ENCODE data around the gene SLC9A4. TPM values are rescaled to one million over a fixed set of nuclear protein-coding genes. Genes with fewer than 3 reads are reported as not detected.

The SLC9A4 gene
- total and polyA plus RNA-seq, 2 donors (not counting 3 experiments of a cell fraction or from before 2014, with no cell fraction given) = not detected

GRCh38 chr2:102502576-102502975 lies 29.6 kb downstream of the SLC9A4 start:
- no peak for FAIRE-seq
- no peaks in the 10 kb centered on the region for H3K9me3 ChIP-seq (replicated peaks; ENCODE audit: control insufficient read depth, insufficient read depth, low read length)
- H3K4me3 ChIP-seq (replicated peaks in 1 of 3; ENCODE audit: insufficient read depth in 1 of 3, low read depth in 1 of 3, low read length in 3 of 3) = no peak overlapping the region
- no peak overlapping the region for H3K27ac ChIP-seq (ENCODE audit: insufficient read depth, low read depth, low read length)
- no TSS peak for BruUV-seq (replicated peaks)
- TF ChIP-seq POLR2AphosphoS5 (IDR thresholded peaks at IDR 0.05; ENCODE audit: insufficient read depth, low read depth, low read length) (no peak), FOS (IDR thresholded peaks at IDR 0.05; ENCODE audit: borderline replicate concordance, insufficient read depth, low read length) (no peak), GATA2 (IDR thresholded peaks at IDR 0.05; ENCODE audit: insufficient read depth, insufficient read length, low read depth, low read length) (no peak), CTCF (IDR thresholded peaks at IDR 0.05; ENCODE audit: extremely low read depth in 1 of 2, insufficient read depth in 1 of 2, low read depth in 1 of 2, low read length in 2 of 2) (no peak), POLR2A (IDR thresholded peaks at IDR 0.05; ENCODE audit: low read depth, low read length) (no peak), MAX (IDR thresholded peaks at IDR 0.05; ENCODE audit: insufficient read depth, insufficient read length) (no peak), EZH2 (IDR thresholded peaks at IDR 0.05; ENCODE audit: borderline replicate concordance, low read depth, low read length, severe bottlenecking) (no peak), JUN (IDR thresholded peaks at IDR 0.05; ENCODE audit: borderline replicate concordance, insufficient read depth, insufficient read length, low read depth) (no peak), MYC (IDR thresholded peaks at IDR 0.05; ENCODE audit: low read depth, low read length) (no peak)
- peaks cover 4 to 17% of the 10 kb centered on the region in 2 experiments for H3K27me3 ChIP-seq (ENCODE audit: control insufficient read depth in 2 of 2, insufficient read depth in 2 of 2, low read length in 2 of 2)
- no peaks in the 10 kb centered on the region for H4K20me1 ChIP-seq (replicated peaks; ENCODE audit: control insufficient read depth, extremely low read depth, insufficient read depth, low read length)
- H2AFZ ChIP-seq (ENCODE audit: low read depth, low read length) = no peak overlapping the region
- CTCF ChIA-PET = no interaction called here
- no peak for DNase-seq (ENCODE audit: low read depth, low spot score)
- no peaks in the 10 kb centered on the region for H3K4me1 ChIP-seq (ENCODE audit: control insufficient read depth, extremely low read depth, insufficient read depth, low read length)
- H3K4me2 ChIP-seq (ENCODE audit: insufficient read depth, low read length) = no peak overlapping the region
- intact Hi-C loops (cut with micrococcal nuclease) = no loop called here
- POLR2A ChIA-PET = no interaction called here
- dilution Hi-C loops (cut with MboI; ENCODE audit: extremely low pct_ligation_motif_present, low sequenced_read_pairs) = no loop called here
- H3K9me1 ChIP-seq (replicated peaks; ENCODE audit: control insufficient read depth, extremely low read depth, insufficient read depth, low read length) = no peaks in the 10 kb centered on the region
- no peaks in the 10 kb centered on the region for H3K79me2 ChIP-seq (ENCODE audit: control insufficient read depth, insufficient read depth, low read length)
- no peak overlapping the region for H3K9ac ChIP-seq (replicated peaks; ENCODE audit: extremely low read depth, insufficient read depth, low read length)
- no peaks in the 10 kb centered on the region for H3K36me3 ChIP-seq (ENCODE audit: control insufficient read depth in 2 of 2, extremely low read depth in 1 of 2, insufficient read depth in 2 of 2, low read length in 2 of 2)

All from endothelial cell of umbilical vein (primary cell).